WTC11 (cell line): Measurements from ENCODE around the gene NOTCH2. TPM values are rescaled to one million over a fixed set of nuclear protein-coding genes. Genes with fewer than 3 reads are reported as not detected.

Experiments
- ATAC-seq: fragments of 200-7000 bp; cut with Tn5 transposase; 2 replicates; pipeline ENCODE4 v1.10.0; 2021; ENCODE audit warnings: mild to moderate bottlenecking, moderate library complexity
- CTCF ChIA-PET: fragments of 300-600 bp; sonication (Branson Sonifier 250); formaldehyde crosslinking; loops from one replicate; lab custom pipeline; 2021; ENCODE audit warnings: antibody characterized with exemption; lab: Charles Lee
- POLR2A ChIA-PET: fragments of 350-600 bp; sonication (Branson Sonifier 250); formaldehyde crosslinking; loops from one replicate; lab custom pipeline; 2021; ENCODE audit warnings: antibody characterized with exemption; lab: Charles Lee
- DNase-seq: peaks from one replicate; pipeline ENCODE4 v3.0.0; 2021; ENCODE audit warnings: low spot score
- H3K27ac Mint-ChIP-seq: 2 replicates; pipeline ENCODE4 v1.8.0; 2021; ENCODE audit warnings: mixed read lengths
- H3K27me3 Mint-ChIP-seq: 2 replicates; pipeline ENCODE4 v1.8.0; 2021; ENCODE audit warnings: low read depth, mild to moderate bottlenecking, moderate library complexity, mixed read lengths
- H3K36me3 Mint-ChIP-seq: 2 replicates; pipeline ENCODE4 v1.8.0; 2021; ENCODE audit warnings: mixed read lengths
- H3K4me1 Mint-ChIP-seq: 2 replicates; pipeline ENCODE4 v1.8.0; 2022; ENCODE audit warnings: mixed read lengths
- H3K4me3 Mint-ChIP-seq: 2 replicates; pipeline ENCODE4 v1.8.0; 2021; ENCODE audit warnings: mild to moderate bottlenecking, moderate library complexity, mixed read lengths
- H3K9me3 Mint-ChIP-seq: 2 replicates; pipeline ENCODE4 v1.8.0; 2021; ENCODE audit warnings: mixed read lengths
- AFF4 ChIP-seq: sonication (generic); formaldehyde crosslinking; IDR thresholded peaks from 2 replicates; pipeline ENCODE4 v1.8.1; 2023; ENCODE audit warnings: mild to moderate bottlenecking, missing genetic modification reagents, borderline replicate concordance
- AR ChIP-seq: fragments of 250-450 bp; sonication (Bioruptor Pico); IDR thresholded peaks from 2 replicates; pipeline ENCODE4 v1.9.0; 2021; ENCODE audit warnings: mild to moderate bottlenecking
- ATF2 ChIP-seq: sonication (generic); formaldehyde crosslinking; IDR thresholded peaks from 2 replicates; pipeline ENCODE4 v1.8.1; 2022; ENCODE audit warnings: low read depth, missing genetic modification reagents, borderline replicate concordance
- CBFB ChIP-seq: sonication (generic); formaldehyde crosslinking; IDR thresholded peaks from 2 replicates; pipeline ENCODE4 v1.8.1; 2022; ENCODE audit warnings: mild to moderate bottlenecking, low read depth, missing genetic modification reagents
- GTF2I ChIP-seq: fragments of 250-450 bp; sonication (Bioruptor Pico); conservative IDR thresholded peaks from 2 replicates; pipeline ENCODE4 v1.4.0; 2021; ENCODE audit warnings: mild to moderate bottlenecking
- NFYB ChIP-seq: sonication (generic); formaldehyde crosslinking; conservative IDR thresholded peaks from 2 replicates; pipeline ENCODE4 v1.8.0; 2022; ENCODE audit warnings: low read depth, missing genetic modification reagents
- RORB ChIP-seq: fragments of 250-450 bp; sonication (Bioruptor Pico); IDR thresholded peaks from 2 replicates; pipeline ENCODE4 v1.9.0; 2021; ENCODE audit warnings: mild to moderate bottlenecking
- ZBTB43 ChIP-seq: sonication (generic); formaldehyde crosslinking; IDR thresholded peaks from 2 replicates; pipeline ENCODE4 v1.8.1; 2023; ENCODE audit warnings: mild to moderate bottlenecking, missing genetic modification reagents
- ZNF121 ChIP-seq: sonication (generic); formaldehyde crosslinking; IDR thresholded peaks from 2 replicates; pipeline ENCODE4 v1.8.0; 2023; ENCODE audit warnings: missing genetic modification reagents
- ZNF263 ChIP-seq: sonication (generic); formaldehyde crosslinking; IDR thresholded peaks from 2 replicates; pipeline ENCODE4 v1.8.1; 2022; ENCODE audit warnings: low read depth, mild to moderate bottlenecking, moderate library complexity, missing genetic modification reagents
- ZNF396 ChIP-seq: fragments of 250-450 bp; sonication (Bioruptor Pico); IDR thresholded peaks from 2 replicates; pipeline ENCODE4 v1.8.0; 2021; ENCODE audit warnings: mild to moderate bottlenecking, moderate library complexity, borderline replicate concordance
- total RNA-seq: library from RNA; stranded (reverse); gene quantifications from 3 replicates; pipeline ENCODE4 v1.2.3, GENCODE V29; 2021
- TF ChIP-seq, protein P1 (sequence below): sonication (generic); formaldehyde crosslinking; IDR thresholded peaks from 2 replicates; pipeline ENCODE4 v1.8.0; 2022; ENCODE audit warnings: mild to moderate bottlenecking, missing genetic modification reagents
- TF ChIP-seq, protein P2 (sequence below): sonication (generic); formaldehyde crosslinking; IDR thresholded peaks from 2 replicates; pipeline ENCODE4 v1.8.0; 2022; ENCODE audit warnings: mild to moderate bottlenecking, missing genetic modification reagents
- TF ChIP-seq, protein P3 (sequence below): sonication (generic); formaldehyde crosslinking; IDR thresholded peaks from 2 replicates; pipeline ENCODE4 v1.8.1; 2023; ENCODE audit warnings: mild to moderate bottlenecking, missing genetic modification reagents
- TF ChIP-seq, protein P4 (sequence below): sonication (generic); formaldehyde crosslinking; IDR thresholded peaks from 2 replicates; pipeline ENCODE4 v1.8.1; 2022; ENCODE audit warnings: low read depth, mild to moderate bottlenecking, moderate library complexity, missing genetic modification reagents, borderline replicate concordance
- TF ChIP-seq, protein P5 (sequence below): sonication (generic); formaldehyde crosslinking; IDR thresholded peaks from 2 replicates; pipeline ENCODE4 v1.8.1; 2022; ENCODE audit warnings: missing genetic modification reagents, borderline replicate concordance

NOTCH2 gene
- total RNA-seq, 1 experiment from 2014 or later, result 60.9 TPM

GRCh38 chr1:119986007-119986497, 83.4 kb downstream of the NOTCH2 start:
- DNase-seq (no peak), ATAC-seq (no peak)
- ChIA-PET CTCF (interaction anchor here (0.6 kb wide), 1 partner anchor 55 kb away, joined by 3 read pairs; no protein-coding TSS in a partner anchor), POLR2A (no interaction called here)
- Mint-ChIP-seq H3K27me3 (no peaks in the 10 kb centered on the region), H3K27ac (no peak overlapping the region), H3K9me3 (no peaks in the 10 kb centered on the region), H3K4me3 (no peak overlapping the region), H3K36me3 (no peaks in the 10 kb centered on the region), H3K4me1 (no peaks in the 10 kb centered on the region; the same call in 1 of the 2 replicates)
- no peak for TF ChIP-seq CBFB (CRISPR knock-in tag)
- TF ChIP-seq, protein P1, sequence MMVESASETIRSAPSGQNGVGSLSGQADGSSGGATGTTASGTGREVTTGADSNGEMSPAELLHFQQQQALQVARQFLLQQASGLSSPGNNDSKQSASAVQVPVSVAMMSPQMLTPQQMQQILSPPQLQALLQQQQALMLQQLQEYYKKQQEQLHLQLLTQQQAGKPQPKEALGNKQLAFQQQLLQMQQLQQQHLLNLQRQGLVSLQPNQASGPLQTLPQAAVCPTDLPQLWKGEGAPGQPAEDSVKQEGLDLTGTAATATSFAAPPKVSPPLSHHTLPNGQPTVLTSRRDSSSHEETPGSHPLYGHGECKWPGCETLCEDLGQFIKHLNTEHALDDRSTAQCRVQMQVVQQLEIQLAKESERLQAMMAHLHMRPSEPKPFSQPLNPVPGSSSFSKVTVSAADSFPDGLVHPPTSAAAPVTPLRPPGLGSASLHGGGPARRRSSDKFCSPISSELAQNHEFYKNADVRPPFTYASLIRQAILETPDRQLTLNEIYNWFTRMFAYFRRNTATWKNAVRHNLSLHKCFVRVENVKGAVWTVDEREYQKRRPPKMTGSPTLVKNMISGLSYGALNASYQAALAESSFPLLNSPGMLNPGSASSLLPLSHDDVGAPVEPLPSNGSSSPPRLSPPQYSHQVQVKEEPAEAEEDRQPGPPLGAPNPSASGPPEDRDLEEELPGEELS (CRISPR knock-in tag), result no peak
- no peak for TF ChIP-seq ZNF121 (CRISPR knock-in tag)
- no peak for TF ChIP-seq AFF4
- no peak for TF ChIP-seq ZNF396

DNA sequence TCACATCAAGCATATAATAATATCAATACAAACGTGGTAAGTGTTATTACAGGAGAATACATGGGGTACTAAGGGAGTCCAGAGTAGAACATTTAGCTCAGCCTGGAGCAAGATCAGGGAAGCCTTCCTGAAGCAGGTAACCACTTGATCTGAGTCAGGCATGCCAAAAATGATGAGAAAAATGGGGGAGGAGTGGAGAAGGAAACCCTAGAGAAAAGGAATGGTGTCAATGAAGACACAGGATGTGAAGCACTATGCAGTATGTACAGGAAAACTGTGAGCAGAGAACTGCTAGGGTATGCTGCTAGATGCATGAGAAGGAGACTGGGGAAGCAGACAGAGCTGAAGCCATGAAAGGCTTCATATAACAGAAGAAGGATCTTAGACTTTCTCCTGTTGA, 84.7 kb downstream of the NOTCH2 start:
- no peaks in the 10 kb centered on the region; the same call in 1 of the 2 replicates for H3K4me1 Mint-ChIP-seq
- DNase-seq (no peak), ATAC-seq (no peak)
- H3K27me3 Mint-ChIP-seq, result no peaks in the 10 kb centered on the region
- H3K27ac Mint-ChIP-seq, result no peak overlapping the region
- ChIA-PET CTCF (interaction anchor here (0.8 to 1.2 kb wide), 2 partner anchors 16 to 36 kb away, joined by 3 to 4 read pairs; no protein-coding TSS in a partner anchor), POLR2A (no interaction called here)
- no peaks in the 10 kb centered on the region for H3K9me3 Mint-ChIP-seq
- no peaks in the 10 kb centered on the region for H3K36me3 Mint-ChIP-seq
- H3K4me3 Mint-ChIP-seq, result no peak overlapping the region
- TF ChIP-seq, protein P2, sequence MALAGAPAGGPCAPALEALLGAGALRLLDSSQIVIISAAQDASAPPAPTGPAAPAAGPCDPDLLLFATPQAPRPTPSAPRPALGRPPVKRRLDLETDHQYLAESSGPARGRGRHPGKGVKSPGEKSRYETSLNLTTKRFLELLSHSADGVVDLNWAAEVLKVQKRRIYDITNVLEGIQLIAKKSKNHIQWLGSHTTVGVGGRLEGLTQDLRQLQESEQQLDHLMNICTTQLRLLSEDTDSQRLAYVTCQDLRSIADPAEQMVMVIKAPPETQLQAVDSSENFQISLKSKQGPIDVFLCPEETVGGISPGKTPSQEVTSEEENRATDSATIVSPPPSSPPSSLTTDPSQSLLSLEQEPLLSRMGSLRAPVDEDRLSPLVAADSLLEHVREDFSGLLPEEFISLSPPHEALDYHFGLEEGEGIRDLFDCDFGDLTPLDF (CRISPR knock-in tag), result no peak
- TF ChIP-seq NFYB (CRISPR knock-in tag) (no peak), RORB (CRISPR knock-in tag) (no peak), AR (CRISPR knock-in tag) (no peak), ZNF263 (CRISPR knock-in tag) (no peak), ZBTB43 (CRISPR knock-in tag) (no peak), GTF2I (no peak), ATF2 (CRISPR knock-in tag) (no peak), CBFB (CRISPR knock-in tag) (no peak)
- TF ChIP-seq, protein P3, sequence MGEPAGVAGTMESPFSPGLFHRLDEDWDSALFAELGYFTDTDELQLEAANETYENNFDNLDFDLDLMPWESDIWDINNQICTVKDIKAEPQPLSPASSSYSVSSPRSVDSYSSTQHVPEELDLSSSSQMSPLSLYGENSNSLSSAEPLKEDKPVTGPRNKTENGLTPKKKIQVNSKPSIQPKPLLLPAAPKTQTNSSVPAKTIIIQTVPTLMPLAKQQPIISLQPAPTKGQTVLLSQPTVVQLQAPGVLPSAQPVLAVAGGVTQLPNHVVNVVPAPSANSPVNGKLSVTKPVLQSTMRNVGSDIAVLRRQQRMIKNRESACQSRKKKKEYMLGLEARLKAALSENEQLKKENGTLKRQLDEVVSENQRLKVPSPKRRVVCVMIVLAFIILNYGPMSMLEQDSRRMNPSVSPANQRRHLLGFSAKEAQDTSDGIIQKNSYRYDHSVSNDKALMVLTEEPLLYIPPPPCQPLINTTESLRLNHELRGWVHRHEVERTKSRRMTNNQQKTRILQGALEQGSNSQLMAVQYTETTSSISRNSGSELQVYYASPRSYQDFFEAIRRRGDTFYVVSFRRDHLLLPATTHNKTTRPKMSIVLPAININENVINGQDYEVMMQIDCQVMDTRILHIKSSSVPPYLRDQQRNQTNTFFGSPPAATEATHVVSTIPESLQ (CRISPR knock-in tag), result no peak
- TF ChIP-seq, protein P4, sequence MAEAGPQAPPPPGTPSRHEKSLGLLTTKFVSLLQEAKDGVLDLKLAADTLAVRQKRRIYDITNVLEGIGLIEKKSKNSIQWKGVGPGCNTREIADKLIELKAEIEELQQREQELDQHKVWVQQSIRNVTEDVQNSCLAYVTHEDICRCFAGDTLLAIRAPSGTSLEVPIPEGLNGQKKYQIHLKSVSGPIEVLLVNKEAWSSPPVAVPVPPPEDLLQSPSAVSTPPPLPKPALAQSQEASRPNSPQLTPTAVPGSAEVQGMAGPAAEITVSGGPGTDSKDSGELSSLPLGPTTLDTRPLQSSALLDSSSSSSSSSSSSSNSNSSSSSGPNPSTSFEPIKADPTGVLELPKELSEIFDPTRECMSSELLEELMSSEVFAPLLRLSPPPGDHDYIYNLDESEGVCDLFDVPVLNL, result no peak
- TF ChIP-seq, protein P5, sequence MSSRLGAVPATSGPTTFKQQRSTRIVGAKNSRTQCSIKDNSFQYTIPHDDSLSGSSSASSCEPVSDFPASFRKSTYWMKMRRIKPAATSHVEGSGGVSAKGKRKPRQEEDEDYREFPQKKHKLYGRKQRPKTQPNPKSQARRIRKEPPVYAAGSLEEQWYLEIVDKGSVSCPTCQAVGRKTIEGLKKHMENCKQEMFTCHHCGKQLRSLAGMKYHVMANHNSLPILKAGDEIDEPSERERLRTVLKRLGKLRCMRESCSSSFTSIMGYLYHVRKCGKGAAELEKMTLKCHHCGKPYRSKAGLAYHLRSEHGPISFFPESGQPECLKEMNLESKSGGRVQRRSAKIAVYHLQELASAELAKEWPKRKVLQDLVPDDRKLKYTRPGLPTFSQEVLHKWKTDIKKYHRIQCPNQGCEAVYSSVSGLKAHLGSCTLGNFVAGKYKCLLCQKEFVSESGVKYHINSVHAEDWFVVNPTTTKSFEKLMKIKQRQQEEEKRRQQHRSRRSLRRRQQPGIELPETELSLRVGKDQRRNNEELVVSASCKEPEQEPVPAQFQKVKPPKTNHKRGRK, result no peak
